Duodenal mucosa (tissue), 2 donors: ENCODE results near the gene FRAT2.

Source experiments
- H3K27ac ChIP-seq: one replicate; pipeline ENCODE4 v1.7.0; 2013; ENCODE audit warnings: low read depth, low read length
- H3K27me3 ChIP-seq, 2 donors: one replicate each; pipeline ENCODE4 v1.7.0; 2013; ENCODE audit warnings: low read length in 2 of 2, control low read depth in 1 of 2; ENCODE audit not compliant: insufficient read depth in 2 of 2, control insufficient read depth in 1 of 2
- H3K36me3 ChIP-seq, 2 donors: one replicate each; pipeline ENCODE4 v1.7.0; 2013; ENCODE audit warnings: low read length in 2 of 2, control low read depth in 1 of 2; ENCODE audit not compliant: insufficient read depth in 2 of 2, control insufficient read depth in 1 of 2
- H3K4me1 ChIP-seq, 2 donors: one replicate each; pipeline ENCODE4 v1.7.0; 2013; ENCODE audit warnings: low read length in 2 of 2, control low read depth in 1 of 2; ENCODE audit not compliant: insufficient read depth in 2 of 2, control insufficient read depth in 1 of 2
- H3K4me3 ChIP-seq, 2 donors: one replicate each; pipeline ENCODE4 v1.7.0; 2013; ENCODE audit warnings: low read length in 2 of 2, low read depth in 1 of 2
- H3K9ac ChIP-seq, 2 donors: one replicate each; pipeline ENCODE4 v1.7.0; 2013; ENCODE audit warnings: low read length in 2 of 2, low read depth in 1 of 2
- H3K9me3 ChIP-seq, 2 donors: one replicate each; pipeline ENCODE4 v1.7.0; 2013; ENCODE audit warnings: low read length in 2 of 2, control low read depth in 1 of 2; ENCODE audit not compliant: control insufficient read depth in 1 of 2

FRAT2 gene

DNA sequence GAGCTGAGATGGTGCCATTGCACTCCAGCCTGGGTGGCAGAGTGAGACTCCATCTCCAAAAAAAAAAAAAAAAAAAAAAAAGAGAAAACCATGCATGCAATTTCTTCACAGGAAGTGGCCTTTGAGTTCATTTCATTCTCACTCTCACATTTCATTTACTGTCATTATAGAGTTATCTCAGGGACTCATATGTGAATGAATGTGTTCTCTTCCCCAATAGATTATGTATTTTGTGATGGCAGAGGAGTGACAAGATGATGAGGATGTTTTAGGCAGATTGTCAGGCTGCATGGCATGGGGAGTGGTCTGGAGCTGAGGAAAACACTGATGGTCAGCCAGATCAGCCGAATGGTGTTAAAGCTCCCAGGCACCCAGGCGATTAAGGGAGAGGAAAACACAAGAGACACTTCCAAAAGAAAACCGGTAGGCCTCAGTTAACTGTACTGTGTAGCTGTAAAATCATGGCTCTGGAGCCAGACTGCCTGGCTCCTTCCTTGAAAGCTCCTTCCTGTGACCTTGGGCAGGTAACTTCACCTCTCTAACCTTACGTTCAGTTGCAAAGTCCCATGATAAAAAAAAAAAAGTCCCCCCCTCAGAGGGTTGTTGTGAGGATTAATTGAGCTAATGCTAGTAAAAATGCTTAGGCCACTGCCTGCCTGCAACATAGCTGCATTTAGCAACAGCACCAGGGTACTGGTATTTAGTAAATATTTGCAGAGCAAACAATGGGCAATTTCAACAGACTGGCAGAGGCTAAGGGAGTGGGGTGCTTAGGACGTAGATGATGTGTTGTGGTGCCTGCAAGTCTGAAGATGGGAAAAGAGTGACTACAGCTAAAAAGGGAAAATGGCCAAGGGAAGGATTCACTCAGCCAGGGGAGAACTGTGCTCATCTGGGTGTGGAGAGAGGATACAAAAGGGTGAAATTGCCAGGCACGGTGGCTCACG, 6.9 kb downstream of the FRAT2 start:
- Histone ChIP-seq H3K4me1 (peaks cover 28 to 46% of the 10 kb centered on the region in 2 donors), H3K4me3 (no peak overlapping the region), H3K9me3 (no peaks in the 10 kb centered on the region), H3K9ac (no peak overlapping the region), H3K27me3 (no peaks in the 10 kb centered on the region), H3K27ac (no peak overlapping the region), H3K36me3 (peaks cover 0 to 4% of the 10 kb centered on the region in 2 donors)

DNA sequence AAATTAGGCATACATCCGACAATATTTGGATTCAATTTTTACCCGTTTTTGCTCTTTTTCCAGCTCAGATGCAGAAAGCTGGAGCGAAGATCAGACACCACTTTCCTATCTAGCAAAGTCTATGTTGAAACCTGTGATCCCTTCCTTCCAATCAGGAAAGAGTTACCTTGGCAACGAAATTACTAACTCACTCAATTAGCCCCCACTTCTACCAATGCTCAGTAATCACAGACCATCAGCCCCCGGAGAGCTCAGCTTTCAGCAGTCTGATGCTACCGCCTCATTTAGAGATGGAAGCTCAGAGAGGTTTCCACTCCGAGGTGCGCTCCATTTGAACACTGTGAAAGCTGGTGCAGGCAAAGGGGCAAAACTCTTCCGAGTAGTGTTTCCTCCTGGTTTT, 8.8 kb downstream of the FRAT2 start:
- Histone ChIP-seq H3K27ac (no peak overlapping the region), H3K9me3 (no peaks in the 10 kb centered on the region), H3K9ac (no peak overlapping the region), H3K4me3 (no peak overlapping the region), H3K27me3 (no peaks in the 10 kb centered on the region), H3K4me1 (peaks cover 39 to 49% of the 10 kb centered on the region in 2 donors), H3K36me3 (peaks cover 0 to 4% of the 10 kb centered on the region in 2 donors)

DNA sequence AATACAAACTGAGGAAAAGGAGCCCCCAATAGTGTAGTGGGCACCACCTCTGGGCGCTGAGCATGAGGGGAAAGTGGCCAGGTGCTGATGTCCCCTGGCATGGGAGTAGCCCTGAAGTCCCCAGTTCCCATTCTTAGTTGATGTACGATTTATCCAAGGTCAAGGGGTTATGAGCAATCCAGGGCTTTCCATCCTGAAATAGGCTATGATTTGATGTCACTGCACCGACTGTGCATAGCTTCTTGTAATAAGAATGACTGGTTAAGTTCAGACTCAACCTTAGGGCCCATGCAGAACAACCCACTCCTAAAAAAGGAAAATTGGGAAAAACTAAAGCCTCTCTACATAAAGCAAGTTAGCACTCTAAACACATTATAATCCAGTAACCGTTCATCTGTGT, 11.0 kb downstream of the FRAT2 start:
- Histone ChIP-seq H3K36me3 (no peaks in the 10 kb centered on the region), H3K4me3 (no peak overlapping the region), H3K9ac (no peak overlapping the region), H3K27me3 (no peaks in the 10 kb centered on the region), H3K27ac (no peak overlapping the region), H3K4me1 (peaks cover 25 to 36% of the 10 kb centered on the region in 2 donors), H3K9me3 (no peaks in the 10 kb centered on the region)

DNA sequence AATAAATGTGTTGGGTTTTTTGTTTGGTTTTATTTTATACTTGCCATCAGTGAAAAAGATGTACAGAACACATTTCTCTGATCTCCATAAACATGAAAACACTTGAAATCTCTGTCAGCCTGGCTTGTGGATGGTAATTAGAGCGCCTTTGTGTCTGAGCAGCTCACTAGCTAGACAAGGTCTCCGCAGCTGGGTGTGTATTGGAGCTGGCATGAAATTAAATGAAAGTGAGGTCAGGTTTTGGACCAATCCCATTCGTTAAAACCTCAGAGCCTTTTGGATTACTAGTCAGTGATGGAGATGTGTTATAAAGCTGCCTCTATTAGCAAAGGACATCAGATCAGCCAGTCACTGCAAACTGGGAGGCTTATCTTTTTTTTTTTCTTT, 12.7 kb downstream of the FRAT2 start:
- H3K4me1 ChIP-seq: peaks cover 12 to 22% of the 10 kb centered on the region in 2 donors
- no peaks in the 10 kb centered on the region for H3K9me3 ChIP-seq
- no peak overlapping the region for H3K27ac ChIP-seq
- no peaks in the 10 kb centered on the region for H3K27me3 ChIP-seq
- H3K9ac ChIP-seq: peak overlapping the region; percentile 77 to 91
- H3K4me3 ChIP-seq: peak overlapping the region; percentile 86 to 90
- H3K36me3 ChIP-seq: no peaks in the 10 kb centered on the region

DNA sequence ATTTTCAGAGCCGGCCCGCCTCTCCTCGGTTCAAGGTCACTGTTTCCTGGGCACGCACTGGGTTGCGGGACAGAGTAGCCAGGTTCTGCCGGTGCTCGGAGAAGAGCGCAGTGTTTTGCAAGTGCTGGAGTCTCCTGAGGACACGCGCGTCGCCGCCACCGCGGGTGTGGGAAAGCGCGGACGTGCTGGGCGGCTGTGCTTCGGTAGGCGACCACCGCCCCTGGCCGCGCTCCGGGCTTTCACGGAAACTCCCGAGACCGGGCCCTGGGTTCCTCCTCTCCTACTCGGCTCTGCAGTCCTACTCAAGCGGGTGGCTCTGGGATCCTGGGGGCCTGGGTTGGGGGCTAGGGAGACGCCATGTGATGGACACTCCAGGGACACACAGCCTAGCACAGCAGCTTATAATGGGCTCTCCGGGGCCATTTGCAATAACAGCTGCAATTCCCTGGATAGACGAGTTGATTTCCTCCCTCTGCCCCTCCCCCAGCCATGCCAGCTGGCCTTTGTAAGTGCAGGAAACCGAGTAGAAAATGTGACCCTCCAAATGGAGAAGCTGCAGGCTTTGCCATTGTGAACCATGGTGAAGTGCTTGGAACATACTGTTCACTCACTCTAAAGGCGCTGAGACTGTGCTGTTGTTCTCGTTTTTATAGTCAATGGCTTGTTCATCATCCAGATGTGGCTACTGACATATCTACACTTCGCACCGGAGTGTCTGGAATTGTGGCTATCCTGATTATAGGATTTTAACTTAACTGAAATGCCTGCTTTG, 13.3 kb downstream of the FRAT2 start:
- H3K9ac ChIP-seq: peak overlapping the region; percentile 77 to 91
- no peaks in the 10 kb centered on the region for H3K36me3 ChIP-seq
- H3K4me3 ChIP-seq: peak overlapping the region; percentile 86 to 90
- no peaks in the 10 kb centered on the region for H3K27me3 ChIP-seq
- no peaks in the 10 kb centered on the region for H3K9me3 ChIP-seq
- peaks cover 12 to 22% of the 10 kb centered on the region in 2 donors for H3K4me1 ChIP-seq
- no peak overlapping the region for H3K27ac ChIP-seq

DNA sequence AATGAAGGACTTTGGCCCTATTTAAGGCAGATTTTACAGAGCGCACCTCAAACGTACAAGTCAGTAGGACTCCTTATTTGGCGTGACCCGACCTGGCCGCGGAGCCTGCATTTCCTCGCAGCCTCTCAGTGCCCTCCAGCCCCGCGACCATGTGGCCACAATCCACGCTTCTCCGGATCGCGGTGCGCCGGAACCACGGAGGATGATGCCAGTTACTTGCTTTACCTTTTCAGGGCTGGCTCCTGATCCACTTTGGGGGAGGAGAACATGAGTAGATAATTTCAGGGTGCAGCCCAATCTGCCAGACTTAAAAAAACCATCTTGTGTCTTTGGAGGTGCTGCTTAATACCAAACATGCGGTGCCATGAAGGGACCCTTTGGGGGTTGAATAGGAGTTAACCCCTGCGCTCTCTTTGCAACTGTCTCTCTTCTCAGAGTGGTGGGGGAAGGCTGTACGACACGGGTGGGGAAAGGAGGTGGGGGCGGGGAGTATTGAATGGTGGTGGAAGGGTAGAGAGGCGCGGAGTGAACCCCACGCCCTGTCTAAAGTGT, 14.0 kb downstream of the FRAT2 start:
- Histone ChIP-seq H3K27ac (peak overlapping the region; percentile 99), H3K27me3 (no peaks in the 10 kb centered on the region), H3K36me3 (no peaks in the 10 kb centered on the region), H3K9ac (peak overlapping the region; percentile 77 to 91), H3K4me3 (peak overlapping the region; percentile 86 to 90), H3K9me3 (no peaks in the 10 kb centered on the region), H3K4me1 (peaks cover 12 to 22% of the 10 kb centered on the region in 2 donors)

DNA sequence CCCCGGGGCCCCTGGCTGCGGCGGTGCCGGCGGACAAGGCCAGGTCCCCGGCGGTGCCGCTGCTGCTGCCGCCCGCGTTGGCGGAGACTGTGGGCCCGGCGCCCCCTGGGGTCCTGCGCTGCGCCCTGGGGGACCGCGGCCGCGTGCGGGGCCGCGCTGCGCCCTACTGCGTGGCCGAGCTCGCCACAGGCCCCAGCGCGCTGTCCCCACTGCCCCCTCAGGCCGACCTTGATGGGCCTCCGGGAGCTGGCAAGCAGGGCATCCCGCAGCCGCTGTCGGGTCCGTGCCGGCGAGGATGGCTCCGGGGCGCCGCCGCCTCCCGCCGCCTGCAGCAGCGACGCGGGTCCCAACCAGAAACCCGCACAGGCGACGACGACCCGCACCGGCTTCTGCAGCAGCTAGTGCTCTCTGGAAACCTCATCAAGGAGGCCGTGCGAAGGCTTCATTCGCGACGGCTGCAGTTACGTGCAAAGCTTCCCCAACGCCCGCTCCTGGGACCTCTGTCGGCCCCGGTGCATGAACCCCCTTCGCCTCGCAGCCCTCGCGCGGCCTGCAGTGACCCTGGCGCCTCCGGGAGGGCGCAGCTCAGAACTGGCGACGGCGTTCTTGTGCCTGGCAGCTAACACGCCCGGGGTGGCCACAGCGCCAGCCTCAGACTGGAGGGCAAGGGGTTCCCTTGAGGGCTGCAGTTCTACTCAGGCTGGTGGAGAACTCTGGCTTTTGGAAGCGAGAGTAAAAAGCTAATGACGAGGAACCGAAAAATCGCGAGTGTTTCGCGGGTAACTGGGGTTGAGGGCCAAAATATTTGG, 14.7 kb downstream of the FRAT2 start:
- H3K27me3 ChIP-seq: no peaks in the 10 kb centered on the region
- no peaks in the 10 kb centered on the region for H3K36me3 ChIP-seq
- H3K27ac ChIP-seq: peak overlapping the region; percentile 99
- peak overlapping the region; percentile 86 to 90 for H3K4me3 ChIP-seq
- H3K4me1 ChIP-seq: peaks cover 12 to 22% of the 10 kb centered on the region in 2 donors
- no peaks in the 10 kb centered on the region for H3K9me3 ChIP-seq
- H3K9ac ChIP-seq: peak overlapping the region; percentile 77 to 91

DNA sequence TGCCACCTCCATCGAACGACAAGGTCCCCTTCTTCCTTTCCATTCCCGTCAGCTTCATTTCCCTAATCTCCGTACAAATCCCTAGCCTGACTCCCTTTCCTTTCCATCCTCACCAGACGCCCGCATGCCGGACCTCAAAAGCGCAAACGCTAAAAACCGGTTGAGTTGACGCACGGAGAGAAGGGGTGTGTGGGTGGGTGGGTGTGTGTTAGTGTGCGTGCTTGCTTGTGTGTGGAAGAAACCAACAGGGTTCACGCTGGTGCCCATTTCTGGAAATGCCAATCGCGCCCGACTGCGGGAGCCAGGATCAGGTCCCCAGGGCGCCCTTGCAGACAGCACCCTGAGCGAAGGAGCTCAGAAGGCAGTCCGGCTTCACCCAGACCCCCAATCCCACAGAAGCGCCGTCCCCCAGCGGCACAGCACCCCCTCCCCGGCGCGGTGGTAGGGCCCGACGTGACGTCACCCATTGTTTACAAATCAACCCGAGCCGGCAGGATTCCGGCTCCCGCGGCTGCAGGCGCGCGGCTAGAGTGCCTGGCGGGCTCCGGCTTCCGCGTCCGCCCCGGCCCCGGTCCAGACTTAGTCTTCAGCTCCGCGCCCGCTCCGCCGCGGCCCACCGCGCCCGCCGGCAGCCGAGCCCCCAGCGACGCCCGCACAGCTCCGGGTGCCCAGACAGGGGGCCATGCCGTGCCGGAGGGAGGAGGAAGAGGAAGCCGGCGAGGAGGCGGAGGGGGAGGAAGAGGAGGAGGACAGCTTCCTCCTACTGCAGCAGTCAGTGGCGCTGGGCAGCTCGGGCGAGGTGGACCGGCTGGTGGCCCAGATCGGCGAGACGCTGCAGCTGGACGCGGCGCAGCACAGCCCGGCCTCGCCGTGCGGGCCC, 15.5 kb downstream of the FRAT2 start, which contains the start of gene FRAT1:
Gene FRAT1 (plus strand): TSS at position 500 of the 880 bp plus-strand sequence. CDS start 183 bp downstream, at position 683.
- peak within 1 kb of the TSS; percentile 77 to 91 for H3K9ac ChIP-seq
- no peaks in the 10 kb centered on the region for H3K9me3 ChIP-seq
- peaks cover 12 to 22% of the 10 kb centered on the region in 2 donors for H3K4me1 ChIP-seq
- H3K4me3 ChIP-seq: peak within 1 kb of the TSS; percentile 86 to 90
- peak within 1 kb of the TSS; percentile 99 for H3K27ac ChIP-seq
- H3K27me3 ChIP-seq: no peaks in the 10 kb centered on the region
- H3K36me3 ChIP-seq: no peaks in the 10 kb centered on the region

DNA sequence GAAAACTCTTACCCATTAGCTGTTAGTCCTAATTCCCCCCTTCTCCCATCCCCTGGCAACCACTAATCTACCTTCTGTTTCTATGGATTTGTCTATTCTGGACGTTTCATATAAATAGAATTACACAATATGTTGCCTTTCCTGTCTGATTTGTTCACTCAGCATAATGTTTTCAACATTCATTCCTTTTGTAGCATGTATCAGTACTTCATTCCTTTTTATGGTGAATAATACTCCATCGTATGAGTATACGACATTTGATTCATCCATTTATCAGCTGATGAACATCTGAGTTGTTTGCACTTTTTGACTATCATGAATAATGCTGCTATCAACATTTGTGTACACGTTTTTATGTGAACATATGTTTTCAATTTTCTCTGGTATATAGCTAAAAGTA, 19.9 kb downstream of the FRAT2 start:
- no peaks in the 10 kb centered on the region for H3K27me3 ChIP-seq
- H3K9ac ChIP-seq: no peak overlapping the region
- no peaks in the 10 kb centered on the region for H3K4me1 ChIP-seq
- no peaks in the 10 kb centered on the region for H3K36me3 ChIP-seq
- H3K4me3 ChIP-seq: no peak overlapping the region
- H3K9me3 ChIP-seq: no peaks in the 10 kb centered on the region
- no peak overlapping the region for H3K27ac ChIP-seq
